Stomach (tissue), 9 donors: Measurements from ENCODE around the gene STAMBPL1. TPM values are rescaled to one million over a fixed set of nuclear protein-coding genes. Genes with fewer than 3 reads are reported as not detected.

Experiments
- DNase-seq, 2 donors: peaks; one replicate each; pipeline versions ENCODE4 v3.0.0 to v3.0.0-alpha.2; 2013 to 2019
- H3K27ac ChIP-seq, 5 donors: fragments of 200-600 bp in 4 of 5; sonication (generic) in 4 of 5; one replicate each; pipeline ENCODE4 v1.5.1; 2013 to 2019; ENCODE audit warnings: mild to moderate bottlenecking in 1 of 5, moderate library complexity in 1 of 5
- H3K27me3 ChIP-seq, 3 donors: fragments of 200-600 bp; sonication (generic); one replicate each; pipeline ENCODE4 v1.5.1; 2017 to 2019; ENCODE audit warnings: mixed run types in 1 of 3
- H3K36me3 ChIP-seq, 4 donors: fragments of 200-600 bp; sonication (generic); 1 replicate in 3 of 4; 2 replicates in 1 of 4; pipeline ENCODE4 v1.5.1; 2016 to 2019
- H3K4me1 ChIP-seq, 4 donors: fragments of 200-600 bp; sonication (generic); one replicate each; pipeline ENCODE4 v1.5.1; 2016 to 2019
- H3K4me3 ChIP-seq, 4 donors: fragments of 200-600 bp; sonication (generic) in 3 of 4; one replicate each; pipeline ENCODE4 v1.5.1; 2016 to 2019; ENCODE audit warnings: mild to moderate bottlenecking in 1 of 4
- H3K9me3 ChIP-seq, 4 donors: fragments of 200-600 bp; sonication (generic); one replicate each; pipeline ENCODE4 v1.5.1; 2016 to 2019
- EP300 ChIP-seq: sonication (generic); formaldehyde crosslinking; IDR thresholded peaks from one replicate; pipeline ENCODE4 v1.6.1; 2017; ENCODE audit warnings: antibody characterized with exemption
- POLR2A ChIP-seq, 4 donors: fragments of 450-650 bp; IDR thresholded peaks; one replicate each; pipeline ENCODE4 v1.6.1; 2016; ENCODE audit warnings: antibody characterized with exemption in 4 of 4, control low read depth in 2 of 4, mild to moderate bottlenecking in 1 of 4, moderate library complexity in 1 of 4
- POLR2AphosphoS5 ChIP-seq, 3 donors: sonication (generic); formaldehyde crosslinking; IDR thresholded peaks; one replicate each; pipeline ENCODE4 v1.6.1; 2016; ENCODE audit warnings: antibody characterized with exemption in 3 of 3
- WGBS, 5 donors: extraction: QIAGEN DNeasy Blood & Tissue Kit in 3 of 5; methylation state at CpG; one replicate each; pipeline versions ENCODE4 v1.1.5 to v1.1.7; 2013 to 2018; 5-methylcytosine and 5-hydroxymethylcytosine counted together
- intact Hi-C: fragments of 100-400 bp; cut with DNase I; formaldehyde crosslinking; loops from one replicate; pipeline ENCODE4 v1.15.1; 2023; ENCODE audit warnings: low total_unique reads
- polyA plus RNA-seq, 3 donors: library from polyadenylated mRNA; stranded (reverse); fragments of 200-250 nt; gene quantifications; one replicate each; pipeline ENCODE4 v1.2.3, GENCODE V29; 2013
- total RNA-seq, 5 donors: library from RNA; depleted of rRNA; stranded (reverse); fragments of >200 nt; gene quantifications; one replicate each; pipeline versions ENCODE4 v1.1.0 to v1.2.3, GENCODE V29; 2014 to 2016
- TF ChIP-seq, protein P1 (sequence below), 7 experiments: fragments of 450-650 bp in 4 of 7; fragments of 200-600 bp in 3 of 7; sonication (generic) in 3 of 7; IDR thresholded peaks; one replicate each; pipeline ENCODE4 v1.5.1; 2016 to 2019; ENCODE audit warnings: antibody characterized with exemption in 7 of 7, control low read depth in 2 of 7, mild to moderate bottlenecking in 1 of 7
- donor health status: healthy with polysubstance abuse.
- donor health status: Bipolar disorder and iron deficiency.
- donor health status: healthy.

STAMBPL1 gene
- total and polyA plus RNA-seq, 8 donors = 3.2 to 40.8 (median 8.4) TPM

DNA sequence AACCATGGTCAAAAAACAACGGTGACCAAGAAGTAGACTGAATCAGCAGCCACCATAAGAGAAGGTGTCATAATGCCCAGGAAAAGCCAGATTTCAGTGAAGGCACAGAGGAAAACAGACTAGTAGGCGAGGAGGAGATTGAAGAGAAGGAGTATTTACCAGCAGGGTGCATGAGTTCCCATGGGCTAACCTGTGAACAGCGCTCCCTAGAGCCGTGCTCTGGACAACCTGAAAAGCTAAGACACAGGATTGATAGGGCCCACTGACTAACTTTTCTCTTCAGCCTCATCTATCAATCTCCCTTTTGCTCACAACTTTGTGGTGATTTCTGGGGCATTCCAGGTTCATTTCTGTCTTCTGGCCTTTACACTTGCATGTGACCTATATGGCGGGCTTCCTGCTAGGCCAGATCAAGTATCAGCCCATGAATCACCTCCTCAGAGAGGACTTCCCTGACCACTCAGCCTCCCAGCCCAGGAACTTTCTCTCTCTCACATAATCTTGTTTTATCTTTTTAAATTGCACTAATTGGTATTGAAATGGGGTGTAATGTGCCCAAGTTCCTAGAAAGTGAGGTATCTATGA lies 41.2 kb upstream of the STAMBPL1 start:
- no peak overlapping the region for H3K4me3 ChIP-seq
- no peaks in the 10 kb centered on the region for H3K27me3 ChIP-seq
- H3K9me3 ChIP-seq = no peaks in the 10 kb centered on the region
- H3K4me1 ChIP-seq = peaks cover 15 to 77% (median 37%) of the 10 kb centered on the region in 4 donors
- no peak for DNase-seq
- intact Hi-C loops = loop anchor here (5.0 to 10.0 kb wide), 2 partner anchors 46 to 93 kb away; partner anchors contain the start of gene STAMBPL1
- WGBS, 5 donors = 87 to 96% (median 94%) methylated on average over 5 of the region's 5 CpGs
- H3K27ac ChIP-seq = peak overlapping the region in 3 of 5 donors; percentile 3 to 88 (median 29)
- H3K36me3 ChIP-seq = no peaks in the 10 kb centered on the region
- no peak for TF ChIP-seq EP300
- TF ChIP-seq, protein P1, sequence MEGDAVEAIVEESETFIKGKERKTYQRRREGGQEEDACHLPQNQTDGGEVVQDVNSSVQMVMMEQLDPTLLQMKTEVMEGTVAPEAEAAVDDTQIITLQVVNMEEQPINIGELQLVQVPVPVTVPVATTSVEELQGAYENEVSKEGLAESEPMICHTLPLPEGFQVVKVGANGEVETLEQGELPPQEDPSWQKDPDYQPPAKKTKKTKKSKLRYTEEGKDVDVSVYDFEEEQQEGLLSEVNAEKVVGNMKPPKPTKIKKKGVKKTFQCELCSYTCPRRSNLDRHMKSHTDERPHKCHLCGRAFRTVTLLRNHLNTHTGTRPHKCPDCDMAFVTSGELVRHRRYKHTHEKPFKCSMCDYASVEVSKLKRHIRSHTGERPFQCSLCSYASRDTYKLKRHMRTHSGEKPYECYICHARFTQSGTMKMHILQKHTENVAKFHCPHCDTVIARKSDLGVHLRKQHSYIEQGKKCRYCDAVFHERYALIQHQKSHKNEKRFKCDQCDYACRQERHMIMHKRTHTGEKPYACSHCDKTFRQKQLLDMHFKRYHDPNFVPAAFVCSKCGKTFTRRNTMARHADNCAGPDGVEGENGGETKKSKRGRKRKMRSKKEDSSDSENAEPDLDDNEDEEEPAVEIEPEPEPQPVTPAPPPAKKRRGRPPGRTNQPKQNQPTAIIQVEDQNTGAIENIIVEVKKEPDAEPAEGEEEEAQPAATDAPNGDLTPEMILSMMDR (IDR thresholded peaks at IDR 0.05) = no peak

DNA sequence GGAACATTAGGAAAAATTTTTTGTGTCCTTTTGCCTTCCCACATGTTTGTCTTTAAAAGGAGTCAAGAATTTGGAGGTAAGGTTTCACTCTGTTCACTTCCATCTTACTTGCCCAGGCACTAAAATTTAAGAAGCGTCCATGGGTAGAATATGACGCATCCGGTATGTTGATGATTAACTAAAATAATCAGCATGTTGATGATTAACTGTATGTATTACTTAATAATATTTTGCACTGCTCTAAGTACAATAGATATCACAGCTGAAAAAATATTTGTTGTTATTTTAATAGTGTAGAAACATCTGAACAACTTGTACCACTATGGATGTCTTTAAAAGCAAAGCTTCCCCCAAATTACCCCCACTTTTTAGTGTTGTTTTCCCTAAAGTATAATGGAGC lies 39.9 kb upstream of the STAMBPL1 start:
- Histone ChIP-seq H3K27ac (peak overlapping the region in 4 of 5 donors; percentile 67 to 88 (median 73)), H3K36me3 (no peaks in the 10 kb centered on the region), H3K9me3 (no peaks in the 10 kb centered on the region), H3K4me3 (peak overlapping the region in 1 of 4 donors; percentile 10), H3K4me1 (peaks cover 15 to 70% (median 34%) of the 10 kb centered on the region in 4 donors), H3K27me3 (no peaks in the 10 kb centered on the region)
- TF ChIP-seq POLR2A (IDR thresholded peaks at IDR 0.05) (no peak), EP300 (no peak), POLR2AphosphoS5 (IDR thresholded peaks at IDR 0.05) (no peak)
- TF ChIP-seq, protein P1 (IDR thresholded peaks at IDR 0.05) = no peak
- 41 to 55% (median 44%) methylated on average over 3 of the region's 3 CpGs for WGBS, 5 donors
- DNase-seq = peak in 1 of 2 donors; percentile 67
- intact Hi-C loops = no loop called here

DNA sequence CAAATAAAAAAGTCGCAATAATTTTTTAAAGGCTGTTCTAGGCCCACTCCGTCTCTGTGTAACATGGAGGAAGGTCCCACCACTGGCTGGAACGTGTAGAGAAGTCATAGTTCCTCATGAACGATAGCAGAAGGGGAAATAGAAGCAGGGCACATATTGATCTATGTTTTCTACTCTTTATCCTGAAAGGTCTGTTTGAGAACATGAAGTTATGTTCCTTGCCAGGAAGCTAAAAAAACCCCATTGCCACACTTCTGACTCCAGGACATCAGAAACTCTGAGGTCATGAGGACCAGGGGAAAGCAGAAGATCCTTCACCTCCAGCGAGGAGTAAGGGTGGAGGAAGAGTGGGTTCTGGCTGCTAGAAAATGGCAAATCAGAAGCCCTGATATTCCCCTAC lies 39.2 kb upstream of the STAMBPL1 start:
- DNase-seq = no peak
- intact Hi-C loops = no loop called here
- H3K27me3 ChIP-seq = no peaks in the 10 kb centered on the region
- H3K9me3 ChIP-seq = no peaks in the 10 kb centered on the region
- TF ChIP-seq POLR2AphosphoS5 (IDR thresholded peaks at IDR 0.05) (no peak), POLR2A (IDR thresholded peaks at IDR 0.05) (no peak), EP300 (no peak)
- TF ChIP-seq, protein P1 (IDR thresholded peaks at IDR 0.05) = no peak
- no peaks in the 10 kb centered on the region for H3K36me3 ChIP-seq
- H3K4me1 ChIP-seq = peaks cover 15 to 67% (median 30%) of the 10 kb centered on the region in 4 donors
- H3K27ac ChIP-seq = peak overlapping the region; percentile 67 to 88 (median 73)
- 57 to 72% (median 66%) methylated on average over 5 of the region's 5 CpGs for WGBS, 5 donors
- H3K4me3 ChIP-seq = peak overlapping the region in 1 of 4 donors; percentile 10

DNA sequence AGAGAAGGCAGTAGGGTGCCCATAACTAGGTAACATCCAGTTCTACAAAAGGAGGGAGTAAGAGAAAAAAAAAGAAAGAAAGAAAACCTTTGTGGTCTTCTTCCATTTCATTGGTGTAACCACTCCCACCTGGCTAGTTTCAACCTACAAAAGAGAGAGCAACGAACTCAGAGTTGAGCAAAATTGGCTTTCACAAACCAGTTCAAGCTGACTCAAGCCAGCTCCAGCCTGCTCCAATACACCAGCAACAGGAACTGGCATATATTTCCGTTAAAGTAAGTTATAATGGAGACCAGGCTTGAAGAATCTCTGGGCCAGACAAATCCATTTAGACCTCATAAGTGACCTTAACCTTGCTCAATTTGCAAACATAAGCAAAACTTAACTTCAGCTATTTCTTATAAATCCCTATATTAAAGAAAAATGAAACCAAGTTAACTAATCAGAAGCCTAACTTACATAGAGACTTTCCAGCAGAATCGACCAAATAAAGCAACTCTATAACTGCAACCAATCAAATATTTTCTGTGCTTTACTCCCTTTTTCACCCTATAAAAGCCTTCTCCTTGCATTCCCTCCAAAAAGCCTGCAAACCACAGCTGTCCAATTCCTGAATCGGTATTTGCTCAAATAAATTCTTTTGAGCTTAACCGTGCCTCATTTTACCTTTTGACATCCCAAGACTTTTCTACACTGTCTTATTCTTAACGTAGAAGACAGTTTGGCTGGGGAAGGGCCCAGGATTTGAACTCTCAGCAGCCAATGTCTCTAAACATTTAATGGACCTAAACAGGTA lies 38.5 kb upstream of the STAMBPL1 start:
- Histone ChIP-seq H3K4me1 (peaks cover 10 to 66% (median 27%) of the 10 kb centered on the region in 4 donors), H3K9me3 (no peaks in the 10 kb centered on the region), H3K27me3 (no peaks in the 10 kb centered on the region), H3K4me3 (peak overlapping the region in 1 of 4 donors; percentile 20), H3K27ac (peak overlapping the region; percentile 67 to 88 (median 73)), H3K36me3 (no peaks in the 10 kb centered on the region)
- intact Hi-C loops = no loop called here
- 62 to 72% (median 63%) methylated on average over 6 of the region's 6 CpGs for WGBS, 5 donors
- TF ChIP-seq, protein P1 (IDR thresholded peaks at IDR 0.05) = no peak
- TF ChIP-seq EP300 (no peak), POLR2AphosphoS5 (IDR thresholded peaks at IDR 0.05) (peak in 1 of 3 donors; percentile 42)
- peak; percentile 51 to 52 for DNase-seq
